B cell (primary cell): ENCODE measurements around the gene NHS. TPM values are rescaled to one million over a fixed set of nuclear protein-coding genes. Genes with fewer than 3 reads are reported as not detected.
"Not testable (repeated sequence)": the region's sequence is repeated elsewhere in the genome, so short reads cannot be mapped to it uniquely, and the experiment has no call there.

ENCODE experiments used
- ATAC-seq: fragments of 200-7000 bp; cut with Tn5 transposase; one replicate; pipeline ENCODE4 v1.10.0; 2021; ENCODE audit warnings: low read depth, mild to moderate bottlenecking, moderate number of reproducible peaks, moderate library complexity
- CTCF ChIA-PET: fragments of 350-600 bp; sonication (Branson Sonifier 250); formaldehyde crosslinking; loops from one replicate; lab custom pipeline; 2021; ENCODE audit warnings: antibody characterized with exemption, inconsistent platforms; lab: Charles Lee
- POLR2A ChIA-PET: fragments of 350-600 bp; sonication (Branson Sonifier 250); formaldehyde crosslinking; loops from one replicate; lab custom pipeline; 2021; ENCODE audit warnings: antibody characterized with exemption; lab: Charles Lee
- DNase-seq: peaks from one replicate; pipeline ENCODE4 v3.0.0; 2013
- H2AFZ ChIP-seq: 2 replicates; pipeline ENCODE4 v1.6.1; 2012; ENCODE audit warnings: mild to moderate bottlenecking, low read depth, low read length; ENCODE audit not compliant: insufficient read depth, poor library complexity, severe bottlenecking
- H3K27ac ChIP-seq, 2 donors: 1 replicate in 1 of 2; 2 replicates in 1 of 2; pipeline ENCODE4 v1.5.1; 2012 to 2013; ENCODE audit warnings: low read length in 2 of 2, mild to moderate bottlenecking in 2 of 2, moderate library complexity in 1 of 2
- H3K27me3 ChIP-seq, 4 experiments: fragments of 200-600 bp in 1 of 4; sonication (generic) in 1 of 4; replicated peaks in 1 of 4; 1 replicate in 2 of 4; 2 replicates in 2 of 4; pipeline versions ENCODE4 v1.6.1 to v1.7.0; 2013 to 2016; ENCODE audit warnings: low read length in 3 of 4, mild to moderate bottlenecking in 2 of 4, mixed read lengths in 1 of 4, moderate library complexity in 1 of 4; ENCODE audit not compliant: insufficient read depth in 4 of 4, control insufficient read depth in 3 of 4; ENCODE audit errors: control extremely low read depth in 1 of 4
- H3K36me3 ChIP-seq, 2 experiments: replicated peaks in 1 of 2; 1 replicate in 1 of 2; 2 replicates in 1 of 2; pipeline versions ENCODE4 v1.6.1 to v1.7.1; 2013; ENCODE audit warnings: low read length in 1 of 2; ENCODE audit not compliant: insufficient read depth in 2 of 2, control insufficient read depth in 1 of 2; ENCODE audit errors: control extremely low read depth in 1 of 2, extremely low read depth in 1 of 2
- H3K4me1 ChIP-seq, 2 donors: fragments of 200-600 bp in 1 of 2; sonication (generic) in 1 of 2; 1 replicate in 1 of 2; 2 replicates in 1 of 2; pipeline versions ENCODE4 v1.5.1 to v1.6.1; 2013 to 2017; ENCODE audit warnings: low read length in 2 of 2; ENCODE audit not compliant: control insufficient read depth in 2 of 2, insufficient read depth in 2 of 2
- H3K4me2 ChIP-seq: replicated peaks from 2 replicates; pipeline ENCODE3; 2012; ENCODE audit warnings: mild to moderate bottlenecking, low read depth, low read length; ENCODE audit not compliant: poor library complexity, severe bottlenecking
- H3K4me3 ChIP-seq, 5 experiments: fragments of 200-600 bp in 1 of 5; sonication (generic) in 1 of 5; 1 replicate in 3 of 5; 2 replicates in 2 of 5; pipeline versions ENCODE4 v1.5.1 to v1.7.0; 2011 to 2016; ENCODE audit warnings: low read length in 4 of 5, mild to moderate bottlenecking in 4 of 5, low read depth in 2 of 5, control low read depth in 1 of 5, moderate library complexity in 1 of 5; ENCODE audit not compliant: insufficient read depth in 1 of 5; ENCODE audit errors: control extremely low read depth in 1 of 5, extremely low read depth in 1 of 5
- H3K79me2 ChIP-seq: fragments of 200-600 bp; sonication (generic); one replicate; pipeline ENCODE4 v1.6.0; 2016; ENCODE audit warnings: low read length; ENCODE audit not compliant: control insufficient read depth, insufficient read depth
- H3K9ac ChIP-seq: fragments of 200-600 bp; sonication (generic); 2 replicates; pipeline ENCODE4 v1.6.1; 2017; ENCODE audit warnings: mild to moderate bottlenecking, low read length, moderate library complexity
- H3K9me3 ChIP-seq, 3 donors: one replicate each; pipeline versions ENCODE4 v1.6.1 to v1.7.1; 2013; ENCODE audit warnings: low read length in 2 of 3; ENCODE audit not compliant: control insufficient read depth in 2 of 3, insufficient read depth in 1 of 3; ENCODE audit errors: control extremely low read depth in 1 of 3
- H4K20me1 ChIP-seq: 2 replicates; pipeline ENCODE4 v1.6.0; 2012; ENCODE audit warnings: mild to moderate bottlenecking, low read length; ENCODE audit not compliant: insufficient read depth, control insufficient read depth, poor library complexity, severe bottlenecking
- H3K27ac Mint-ChIP-seq: one replicate; pipeline ENCODE4 v1.8.0; 2021; ENCODE audit warnings: mixed read lengths
- H3K27me3 Mint-ChIP-seq: one replicate; pipeline ENCODE4 v1.8.0; 2021; ENCODE audit warnings: mixed read lengths
- H3K4me1 Mint-ChIP-seq: one replicate; pipeline ENCODE4 v1.8.0; 2021; ENCODE audit warnings: mixed read lengths
- H3K4me3 Mint-ChIP-seq: one replicate; pipeline ENCODE4 v1.8.0; 2021; ENCODE audit warnings: mixed read lengths
- H3K9me3 Mint-ChIP-seq: one replicate; pipeline ENCODE4 v1.8.0; 2022; ENCODE audit warnings: mixed read lengths; ENCODE audit not compliant: insufficient read depth
- EZH2 ChIP-seq: IDR thresholded peaks from 2 replicates; pipeline ENCODE4 v1.6.1; 2012; ENCODE audit warnings: borderline replicate concordance, low read depth, mild to moderate bottlenecking, moderate library complexity, low read length; ENCODE audit not compliant: insufficient read depth, poor library complexity, severe bottlenecking
- WGBS: methylation state at CpG from one replicate; pipeline ENCODE4 v1.1.5; 2013; ENCODE audit warnings: missing lambda C conversion rate; ENCODE audit not compliant: insufficient coverage; 5-methylcytosine and 5-hydroxymethylcytosine counted together
- intact Hi-C: fragments of 100-400 bp; cut with micrococcal nuclease; formaldehyde crosslinking; loops from one replicate; pipeline ENCODE4 v1.10.0; 2022
- polyA plus RNA-seq: library from polyadenylated mRNA; depleted of rRNA; stranded (reverse); fragments of >200 nt; gene quantifications from 2 replicates; pipeline ENCODE4 v1.2.3, GENCODE V29; 2012
- total RNA-seq, 2 donors: library from RNA; stranded (reverse); fragments of 120-200 nt in 1 of 2; gene quantifications; 1 replicate in 1 of 2; 2 replicates in 1 of 2; pipeline versions ENCODE4 v1.2.3 to v1.2.4, GENCODE V29; 2013 to 2022
- TF ChIP-seq, protein P1 (sequence below): fragments of 200-600 bp; IDR thresholded peaks from one replicate; pipeline ENCODE4 v1.8.0; 2022; ENCODE audit warnings: antibody characterized with exemption, mild to moderate bottlenecking

Gene NHS
- total and polyA plus RNA-seq, 2 donors (not counting 1 experiment from before 2014, with no cell fraction given), result not detected

DNA sequence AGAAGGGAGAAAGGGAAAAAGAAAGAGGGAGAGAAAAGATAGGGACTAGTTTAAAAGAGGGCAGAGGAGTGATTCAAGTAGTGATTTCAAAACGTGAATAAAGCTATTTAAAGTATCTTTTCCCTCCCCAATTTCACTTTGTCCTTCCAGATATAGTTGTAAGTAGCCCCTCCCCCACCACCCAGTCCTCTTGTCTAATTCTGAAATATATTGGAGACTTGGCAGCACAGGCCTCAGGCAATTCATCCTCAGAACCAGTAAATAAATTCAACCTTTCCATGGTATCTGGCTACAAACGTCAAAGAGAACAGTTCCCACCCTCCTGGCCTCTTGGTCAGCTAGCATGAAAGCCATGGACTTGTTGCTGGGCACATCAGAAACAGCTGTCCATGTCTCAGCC lies 192.8 kb downstream of the NHS start:
- H3K9ac ChIP-seq, result no peak overlapping the region
- DNase-seq, result no peak
- intact Hi-C loops, result no loop called here
- Mint-ChIP-seq H3K4me3 (no peak overlapping the region), H3K27me3 (peaks cover 4% of the 10 kb centered on the region), H3K4me1 (no peaks in the 10 kb centered on the region), H3K27ac (no peak overlapping the region), H3K9me3 (no peaks in the 10 kb centered on the region)
- POLR2A ChIA-PET, result no interaction called here
- 63% methylated on average over 1 of the region's 2 CpGs for WGBS
- ATAC-seq, result no peak
- H3K4me1 ChIP-seq, result no peaks in the 10 kb centered on the region
- H3K79me2 ChIP-seq, result no peaks in the 10 kb centered on the region
- no peak overlapping the region for H3K4me2 ChIP-seq
- no peak for TF ChIP-seq EZH2
- TF ChIP-seq, protein P1, sequence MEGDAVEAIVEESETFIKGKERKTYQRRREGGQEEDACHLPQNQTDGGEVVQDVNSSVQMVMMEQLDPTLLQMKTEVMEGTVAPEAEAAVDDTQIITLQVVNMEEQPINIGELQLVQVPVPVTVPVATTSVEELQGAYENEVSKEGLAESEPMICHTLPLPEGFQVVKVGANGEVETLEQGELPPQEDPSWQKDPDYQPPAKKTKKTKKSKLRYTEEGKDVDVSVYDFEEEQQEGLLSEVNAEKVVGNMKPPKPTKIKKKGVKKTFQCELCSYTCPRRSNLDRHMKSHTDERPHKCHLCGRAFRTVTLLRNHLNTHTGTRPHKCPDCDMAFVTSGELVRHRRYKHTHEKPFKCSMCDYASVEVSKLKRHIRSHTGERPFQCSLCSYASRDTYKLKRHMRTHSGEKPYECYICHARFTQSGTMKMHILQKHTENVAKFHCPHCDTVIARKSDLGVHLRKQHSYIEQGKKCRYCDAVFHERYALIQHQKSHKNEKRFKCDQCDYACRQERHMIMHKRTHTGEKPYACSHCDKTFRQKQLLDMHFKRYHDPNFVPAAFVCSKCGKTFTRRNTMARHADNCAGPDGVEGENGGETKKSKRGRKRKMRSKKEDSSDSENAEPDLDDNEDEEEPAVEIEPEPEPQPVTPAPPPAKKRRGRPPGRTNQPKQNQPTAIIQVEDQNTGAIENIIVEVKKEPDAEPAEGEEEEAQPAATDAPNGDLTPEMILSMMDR, result no peak
- no peaks in the 10 kb centered on the region for H4K20me1 ChIP-seq
- H2AFZ ChIP-seq, result no peak overlapping the region
- no peaks in the 10 kb centered on the region for H3K36me3 ChIP-seq
- no peaks in the 10 kb centered on the region for H3K27me3 ChIP-seq
- CTCF ChIA-PET, result no interaction called here
- H3K27ac ChIP-seq, result no peak overlapping the region
- no peak overlapping the region for H3K4me3 ChIP-seq
- H3K9me3 ChIP-seq, result no peaks in the 10 kb centered on the region

GRCh38 chrX:17568804-17569203 lies 193.8 kb downstream of the NHS start:
- H3K36me3 ChIP-seq, H3K4me2 ChIP-seq, H3K4me3 Mint-ChIP-seq, H3K4me3 ChIP-seq, CTCF ChIA-PET, H3K79me2 ChIP-seq, DNase-seq, H3K4me1 ChIP-seq, H3K27ac ChIP-seq, H3K27ac Mint-ChIP-seq, H2AFZ ChIP-seq, ATAC-seq, intact Hi-C loops, H4K20me1 ChIP-seq, H3K9me3 ChIP-seq, H3K4me1 Mint-ChIP-seq, POLR2A ChIA-PET, H3K27me3 Mint-ChIP-seq, H3K27me3 ChIP-seq, H3K9ac ChIP-seq, H3K9me3 Mint-ChIP-seq: not testable (repeated sequence)
- WGBS, result no CpG with 5 or more reads among the region's 3 CpGs
